HS-27A (cell line): ENCODE measurements around the gene HTRA3.
"Not testable (repeated sequence)": the region's sequence is repeated elsewhere in the genome, so short reads cannot be mapped to it uniquely, and the experiment has no call there.

Source experiments
- DNase-seq: peaks from one replicate; pipeline ENCODE4 v3.0.0-alpha.2; 2012; ENCODE audit warnings: low read depth, missing footprints

The HTRA3 gene

GRCh38 chr4:8325291-8325973 is 55.9 kb downstream of the HTRA3 start:
- no peak for DNase-seq

- DNase-seq: no peak
These were observed 56.7 kb downstream of the HTRA3 start for GRCh38 chr4:8326206-8326605.

GRCh38 chr4:8328456-8328855 is 58.9 kb downstream of the HTRA3 start:
- no peak for DNase-seq

- DNase-seq: no peak
These were observed 59.5 kb downstream of the HTRA3 start for GRCh38 chr4:8328866-8329559.

GRCh38 chr4:8329560-8329858 is 60.0 kb downstream of the HTRA3 start:
- DNase-seq: no peak

GRCh38 chr4:8329859-8330761 is 60.6 kb downstream of the HTRA3 start:
- DNase-seq: no peak

GRCh38 chr4:8330821-8331574 is 61.4 kb downstream of the HTRA3 start:
- no peak for DNase-seq

GRCh38 chr4:8331575-8331955 is 62.0 kb downstream of the HTRA3 start:
- no peak for DNase-seq

GRCh38 chr4:8332038-8332857 is 62.7 kb downstream of the HTRA3 start:
- no peak for DNase-seq

GRCh38 chr4:8332891-8333331 is 63.4 kb downstream of the HTRA3 start:
- no peak for DNase-seq

- DNase-seq: no peak
These were observed 64.3 kb downstream of the HTRA3 start for GRCh38 chr4:8333726-8334460.

GRCh38 chr4:8334786-8335460 is 65.4 kb downstream of the HTRA3 start:
- no peak for DNase-seq

GRCh38 chr4:8335848-8336247 is 66.3 kb downstream of the HTRA3 start:
- no peak for DNase-seq

- no peak for DNase-seq
These were observed 67.0 kb downstream of the HTRA3 start for GRCh38 chr4:8336412-8337075.

GRCh38 chr4:8338351-8338961 is 68.9 kb downstream of the HTRA3 start:
- no peak for DNase-seq

- DNase-seq: no peak
These were observed 71.3 kb downstream of the HTRA3 start for GRCh38 chr4:8340781-8341241.

GRCh38 chr4:8341281-8341680 is 71.7 kb downstream of the HTRA3 start:
- DNase-seq: not testable (repeated sequence)

- DNase-seq: no peak
These were observed 72.1 kb downstream of the HTRA3 start for GRCh38 chr4:8341691-8342090.
